22Rv1 (cell line): Measurements from ENCODE around the gene PDE6D.
"Not testable (repeated sequence)": the region's sequence is repeated elsewhere in the genome, so short reads cannot be mapped to it uniquely, and the experiment has no call there.

Experiments used
- CTCF ChIP-seq: fragments of 450-650 bp; IDR thresholded peaks from 2 replicates; pipeline ENCODE4 v1.5.1; 2017; ENCODE audit warnings: mild to moderate bottlenecking
- ZFX ChIP-seq: fragments of 450-650 bp; IDR thresholded peaks from 2 replicates; pipeline ENCODE4 v1.6.1; 2017; ENCODE audit warnings: antibody characterized with exemption, borderline replicate concordance

- TF ChIP-seq CTCF, ZFX: not testable (repeated sequence)
Observed at GRCh38 chr2:231713406-231713729, 67.7 kb downstream of the PDE6D start.
